ENCODE results near the gene MLXIPL. TPM values are rescaled to one million over a fixed set of nuclear protein-coding genes. Genes with fewer than 3 reads are reported as not detected.

The MLXIPL gene
- total and polyA plus RNA-seq, 2 of the 8 experiments (the other 6 are each of a cell fraction or from before 2014, with no cell fraction given), result 9.4 to 10.6 TPM

- Histone ChIP-seq H3K14ac (ENCODE audit: insufficient read length) (no peak overlapping the region), H3K56ac (replicated peaks; ENCODE audit: insufficient read length, low read depth, low read length) (no peak overlapping the region), H2BK15ac (ENCODE audit: low read length) (0 out of 2 replicates have a peak overlapping the region, but pooled peaks have one; percentile 81), H3K23ac (ENCODE audit: insufficient read length) (no peak overlapping the region), H3K18ac (ENCODE audit: extremely low read depth, low read length) (no peak overlapping the region), H3K23me2 (ENCODE audit: low read depth, low read length) (peaks cover 5% of the 10 kb centered on the region; the same call in 1 of the 2 replicates), H3K4me1 (replicated peaks in 1 of 4; ENCODE audit: control insufficient read depth in 3 of 4, insufficient read depth in 4 of 4, low read length in 3 of 4) (peaks cover 0 to 20% (median 9%) of the 10 kb centered on the region in 4 experiments; a peak in 6 of 7 replicates), H2BK5ac (ENCODE audit: low read depth, low read length) (no peak overlapping the region), H4K8ac (ENCODE audit: extremely low read depth, insufficient read depth, low read length) (no peak overlapping the region), H3K36me3 (ENCODE audit: control insufficient read depth in 2 of 4, insufficient read depth in 4 of 4, low read length in 3 of 4) (no peaks in the 10 kb centered on the region), H3K79me2 (ENCODE audit: control insufficient read depth in 1 of 2, insufficient read depth in 2 of 2, low read length in 2 of 2) (no peaks in the 10 kb centered on the region), H3K79me1 (ENCODE audit: low read depth, low read length) (0 out of 2 replicates have a peak, but pooled peaks cover 3% of the 10 kb centered on the region), H2AFZ (ENCODE audit: low read length) (no peak overlapping the region), H3K4me2 (ENCODE audit: insufficient read depth in 1 of 2, low read depth in 2 of 2, low read length in 2 of 2) (peak overlapping the region; percentile 76 to 87), H3K27me3 (replicated peaks in 1 of 4; ENCODE audit: control insufficient read depth in 3 of 4, extremely low read depth in 1 of 4, insufficient read depth in 3 of 4, low read length in 3 of 4) (no peaks in the 10 kb centered on the region; a peak in 2 of 7 replicates), H3K27ac (ENCODE audit: low read depth, low read length) (no peak overlapping the region), H2BK20ac (ENCODE audit: low read length) (no peak overlapping the region), H3K9me3 (ENCODE audit: insufficient read depth in 2 of 2, low read depth in 1 of 2, low read length in 1 of 2) (no peaks in the 10 kb centered on the region), H4K5ac (ENCODE audit: insufficient read length, low read depth, low read length) (no peak overlapping the region), H2BK12ac (ENCODE audit: low read depth, low read length) (peak overlapping the region; percentile 50; the same call in 1 of the 2 replicates), H3K9ac (replicated peaks in 1 of 4; ENCODE audit: extremely low read depth in 1 of 4, low read depth in 3 of 4, low read length in 3 of 4) (no peak overlapping the region), H4K20me1 (replicated peaks in 1 of 2; ENCODE audit: control insufficient read depth in 1 of 2, insufficient read depth in 2 of 2, low read length in 2 of 2) (no peaks in the 10 kb centered on the region), H4K91ac (replicated peaks; ENCODE audit: insufficient read length, low read length) (no peak overlapping the region), H3K4me3 (ENCODE audit: extremely low read depth in 1 of 4, insufficient read depth in 2 of 4, low read depth in 3 of 4, low read length in 4 of 4) (peak overlapping the region in 2 of 4 experiments; percentile 37 to 63; a peak in 4 of 8 replicates), H2BK120ac (replicated peaks; ENCODE audit: low read depth, low read length) (no peak overlapping the region), H3K4ac (replicated peaks; ENCODE audit: insufficient read length, low read depth, low read length) (no peak overlapping the region), H2AK5ac (ENCODE audit: low read depth, low read length) (no peak overlapping the region)
- POLR2A ChIA-PET (ENCODE audit: partially characterized antibody), result interaction anchor here (0.6 to 2.1 kb wide), 9 partner anchors 14 to 147 kb away, joined by 3 to 6 read pairs (median 3); partner anchors contain the start of gene BAZ1B
- no peak for FAIRE-seq
- DNase-seq (ENCODE audit: low read depth in 1 of 2, low spot score in 2 of 2), result no peak
- TF ChIP-seq SP2 (IDR thresholded peaks at IDR 0.05; ENCODE audit: low read length) (no peak), HDAC6 (IDR thresholded peaks at IDR 0.05; ENCODE audit: low read depth, low read length) (no peak), BRCA1 (IDR thresholded peaks at IDR 0.05; ENCODE audit: low read depth, low read length) (no peak), SAP30 (IDR thresholded peaks at IDR 0.05; ENCODE audit: insufficient read depth, insufficient replicate concordance, low read length) (no peak), POU5F1 (IDR thresholded peaks at IDR 0.05; ENCODE audit: low read depth, low read length) (no peak), CHD2 (IDR thresholded peaks at IDR 0.05; ENCODE audit: low read length) (no peak), RAD21 (IDR thresholded peaks at IDR 0.05 in 1 of 2, conservative IDR thresholded peaks at IDR 0.05 in 1 of 2; ENCODE audit: low read depth in 2 of 2, low read length in 2 of 2) (no peak), EP300 (IDR thresholded peaks at IDR 0.05; ENCODE audit: borderline replicate concordance in 1 of 2, low read depth in 2 of 2, low read length in 2 of 2) (no peak), SUZ12 (IDR thresholded peaks at IDR 0.05; ENCODE audit: low read length) (no peak)
- WGBS, 2 experiments (ENCODE audit: extremely low coverage in 1 of 2, insufficient coverage in 1 of 2, insufficient read length in 1 of 2, insufficient replicate concordance in 2 of 2, low coverage in 1 of 2, low lambda C conversion rate in 2 of 2, missing lambda C conversion rate in 1 of 2), result 67% methylated on average over 2 of the region's 5 CpGs; no CpG with 5 or more reads in 1 of the 2 experiments
- CTCF ChIA-PET (ENCODE audit: partially characterized antibody), result interaction anchor here (0.7 to 9.1 kb wide), 15 partner anchors 11 to 127 kb away, joined by 3 to 72 read pairs (median 4); no protein-coding TSS in a partner anchor
These were observed 44.5 kb upstream of the MLXIPL start for GRCh38 chr7:73668886-73669230.
